Measurements from ENCODE around the gene ZBTB17.

ZBTB17 gene

DNA sequence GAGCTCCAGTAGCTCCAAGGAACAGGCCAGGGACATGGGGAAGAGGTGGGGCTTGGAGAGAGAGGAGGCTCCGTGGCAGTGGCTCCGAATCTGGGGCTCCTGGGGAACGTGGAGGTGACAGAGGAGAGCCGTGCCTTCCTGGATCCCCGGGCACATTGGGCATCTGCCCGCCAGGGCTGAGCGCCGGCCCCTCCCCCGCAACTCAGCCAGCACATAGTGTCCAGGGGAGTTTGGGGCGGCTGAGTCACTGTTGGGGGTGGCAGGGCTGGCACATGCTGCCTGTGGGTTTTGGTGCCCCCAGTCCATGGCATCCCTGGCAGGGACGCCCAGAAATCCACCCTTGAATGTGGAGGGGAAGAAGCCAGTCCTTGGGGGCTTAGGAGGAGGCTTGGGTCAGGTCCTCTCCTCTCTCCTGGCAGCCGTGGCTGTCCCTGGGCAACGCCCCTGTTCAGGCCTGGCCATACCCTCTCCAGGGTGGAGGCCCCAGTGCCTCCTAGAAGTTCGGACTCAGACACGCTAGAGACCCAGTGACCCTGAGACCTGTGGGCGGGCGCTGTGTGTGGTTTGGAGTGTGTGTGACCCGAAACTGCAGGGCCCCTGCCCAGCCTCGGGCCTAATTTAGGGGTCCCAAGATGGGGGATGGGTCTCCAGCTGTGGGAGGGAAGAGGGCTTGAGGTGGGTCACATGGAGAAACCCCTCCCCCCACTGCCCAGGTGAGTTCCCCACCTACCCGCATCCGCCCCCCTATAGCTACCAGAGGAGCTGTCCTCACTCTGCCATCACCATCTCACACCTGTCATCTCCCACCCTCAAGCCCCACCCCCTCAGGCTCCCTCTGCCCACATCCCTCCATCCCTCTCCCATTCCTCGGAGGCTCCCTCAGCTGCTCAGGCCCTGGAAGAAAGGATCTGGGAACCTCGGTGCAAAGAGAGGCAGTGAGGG, 40.3 kb upstream of the ZBTB17 start:
- no peak for TF ChIP-seq TEAD4 (IDR thresholded peaks at IDR 0.05)
- TF ChIP-seq FOXM1 (IDR thresholded peaks at IDR 0.05; ENCODE audit: borderline replicate concordance, low read depth), result no peak
- TF ChIP-seq, protein P1, sequence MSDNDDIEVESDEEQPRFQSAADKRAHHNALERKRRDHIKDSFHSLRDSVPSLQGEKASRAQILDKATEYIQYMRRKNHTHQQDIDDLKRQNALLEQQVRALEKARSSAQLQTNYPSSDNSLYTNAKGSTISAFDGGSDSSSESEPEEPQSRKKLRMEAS (IDR thresholded peaks at IDR 0.05), result no peak
- no peak for TF ChIP-seq TCF12 (IDR thresholded peaks at IDR 0.05; ENCODE audit: low read depth)
- TF ChIP-seq, protein P2, sequence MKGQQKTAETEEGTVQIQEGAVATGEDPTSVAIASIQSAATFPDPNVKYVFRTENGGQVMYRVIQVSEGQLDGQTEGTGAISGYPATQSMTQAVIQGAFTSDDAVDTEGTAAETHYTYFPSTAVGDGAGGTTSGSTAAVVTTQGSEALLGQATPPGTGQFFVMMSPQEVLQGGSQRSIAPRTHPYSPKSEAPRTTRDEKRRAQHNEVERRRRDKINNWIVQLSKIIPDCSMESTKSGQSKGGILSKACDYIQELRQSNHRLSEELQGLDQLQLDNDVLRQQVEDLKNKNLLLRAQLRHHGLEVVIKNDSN (IDR thresholded peaks at IDR 0.05), result no peak
- TF ChIP-seq EGR1 (IDR thresholded peaks at IDR 0.05), result no peak
- no peak for TF ChIP-seq YY1 (IDR thresholded peaks at IDR 0.05; ENCODE audit: low read depth)
- no peak for TF ChIP-seq RAD21 (IDR thresholded peaks at IDR 0.05; ENCODE audit: low read depth)
- TF ChIP-seq, protein P3, sequence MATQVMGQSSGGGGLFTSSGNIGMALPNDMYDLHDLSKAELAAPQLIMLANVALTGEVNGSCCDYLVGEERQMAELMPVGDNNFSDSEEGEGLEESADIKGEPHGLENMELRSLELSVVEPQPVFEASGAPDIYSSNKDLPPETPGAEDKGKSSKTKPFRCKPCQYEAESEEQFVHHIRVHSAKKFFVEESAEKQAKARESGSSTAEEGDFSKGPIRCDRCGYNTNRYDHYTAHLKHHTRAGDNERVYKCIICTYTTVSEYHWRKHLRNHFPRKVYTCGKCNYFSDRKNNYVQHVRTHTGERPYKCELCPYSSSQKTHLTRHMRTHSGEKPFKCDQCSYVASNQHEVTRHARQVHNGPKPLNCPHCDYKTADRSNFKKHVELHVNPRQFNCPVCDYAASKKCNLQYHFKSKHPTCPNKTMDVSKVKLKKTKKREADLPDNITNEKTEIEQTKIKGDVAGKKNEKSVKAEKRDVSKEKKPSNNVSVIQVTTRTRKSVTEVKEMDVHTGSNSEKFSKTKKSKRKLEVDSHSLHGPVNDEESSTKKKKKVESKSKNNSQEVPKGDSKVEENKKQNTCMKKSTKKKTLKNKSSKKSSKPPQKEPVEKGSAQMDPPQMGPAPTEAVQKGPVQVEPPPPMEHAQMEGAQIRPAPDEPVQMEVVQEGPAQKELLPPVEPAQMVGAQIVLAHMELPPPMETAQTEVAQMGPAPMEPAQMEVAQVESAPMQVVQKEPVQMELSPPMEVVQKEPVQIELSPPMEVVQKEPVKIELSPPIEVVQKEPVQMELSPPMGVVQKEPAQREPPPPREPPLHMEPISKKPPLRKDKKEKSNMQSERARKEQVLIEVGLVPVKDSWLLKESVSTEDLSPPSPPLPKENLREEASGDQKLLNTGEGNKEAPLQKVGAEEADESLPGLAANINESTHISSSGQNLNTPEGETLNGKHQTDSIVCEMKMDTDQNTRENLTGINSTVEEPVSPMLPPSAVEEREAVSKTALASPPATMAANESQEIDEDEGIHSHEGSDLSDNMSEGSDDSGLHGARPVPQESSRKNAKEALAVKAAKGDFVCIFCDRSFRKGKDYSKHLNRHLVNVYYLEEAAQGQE (IDR thresholded peaks at IDR 0.05; ENCODE audit: low read depth), result no peak
- no peak for TF ChIP-seq CEBPB (IDR thresholded peaks at IDR 0.05)
- no peak for TF ChIP-seq EP300 (IDR thresholded peaks at IDR 0.05; ENCODE audit: borderline replicate concordance)
- TF ChIP-seq ZBTB7A (IDR thresholded peaks at IDR 0.05; ENCODE audit: low read depth), result no peak
- no peak for TF ChIP-seq NFIC (IDR thresholded peaks at IDR 0.05)
- no peak for TF ChIP-seq TAF1 (IDR thresholded peaks at IDR 0.05; ENCODE audit: low read depth)

DNA sequence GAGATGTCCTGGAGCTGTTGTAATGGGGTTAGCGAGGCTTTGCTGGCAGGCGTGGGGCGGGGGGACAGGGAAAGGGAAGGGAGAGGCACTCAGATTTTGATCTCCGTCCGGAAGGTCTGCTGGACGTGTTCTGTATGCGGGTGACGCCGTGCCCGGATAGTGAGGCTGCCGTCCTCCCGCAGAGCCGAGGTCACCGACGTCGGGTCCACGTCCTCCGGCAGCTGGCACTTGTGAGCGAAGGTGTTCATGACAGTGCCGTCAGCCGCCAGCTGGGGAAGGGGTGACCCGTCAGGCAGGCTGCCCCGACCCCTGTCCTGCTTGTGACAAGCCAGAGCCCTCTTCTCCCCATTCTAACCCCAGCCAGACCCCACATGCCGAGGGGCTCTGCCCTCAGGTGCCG, 39.6 kb upstream of the ZBTB17 start:
- TF ChIP-seq, protein P1 (IDR thresholded peaks at IDR 0.05), result no peak
- TF ChIP-seq TCF12 (IDR thresholded peaks at IDR 0.05; ENCODE audit: low read depth) (no peak), EGR1 (IDR thresholded peaks at IDR 0.05) (no peak), TAF1 (IDR thresholded peaks at IDR 0.05; ENCODE audit: low read depth) (no peak), CREB1 (IDR thresholded peaks at IDR 0.05; ENCODE audit: low read depth) (no peak), FOXM1 (IDR thresholded peaks at IDR 0.05; ENCODE audit: borderline replicate concordance, low read depth) (no peak), YY1 (IDR thresholded peaks at IDR 0.05; ENCODE audit: low read depth) (no peak), TEAD4 (IDR thresholded peaks at IDR 0.05) (no peak), NFIC (IDR thresholded peaks at IDR 0.05) (no peak), RAD21 (IDR thresholded peaks at IDR 0.05; ENCODE audit: low read depth) (no peak), ZBTB7A (IDR thresholded peaks at IDR 0.05; ENCODE audit: low read depth) (no peak), CEBPB (IDR thresholded peaks at IDR 0.05) (no peak)
- TF ChIP-seq, protein P2 (IDR thresholded peaks at IDR 0.05), result no peak
- TF ChIP-seq, protein P3 (IDR thresholded peaks at IDR 0.05; ENCODE audit: low read depth), result no peak

DNA sequence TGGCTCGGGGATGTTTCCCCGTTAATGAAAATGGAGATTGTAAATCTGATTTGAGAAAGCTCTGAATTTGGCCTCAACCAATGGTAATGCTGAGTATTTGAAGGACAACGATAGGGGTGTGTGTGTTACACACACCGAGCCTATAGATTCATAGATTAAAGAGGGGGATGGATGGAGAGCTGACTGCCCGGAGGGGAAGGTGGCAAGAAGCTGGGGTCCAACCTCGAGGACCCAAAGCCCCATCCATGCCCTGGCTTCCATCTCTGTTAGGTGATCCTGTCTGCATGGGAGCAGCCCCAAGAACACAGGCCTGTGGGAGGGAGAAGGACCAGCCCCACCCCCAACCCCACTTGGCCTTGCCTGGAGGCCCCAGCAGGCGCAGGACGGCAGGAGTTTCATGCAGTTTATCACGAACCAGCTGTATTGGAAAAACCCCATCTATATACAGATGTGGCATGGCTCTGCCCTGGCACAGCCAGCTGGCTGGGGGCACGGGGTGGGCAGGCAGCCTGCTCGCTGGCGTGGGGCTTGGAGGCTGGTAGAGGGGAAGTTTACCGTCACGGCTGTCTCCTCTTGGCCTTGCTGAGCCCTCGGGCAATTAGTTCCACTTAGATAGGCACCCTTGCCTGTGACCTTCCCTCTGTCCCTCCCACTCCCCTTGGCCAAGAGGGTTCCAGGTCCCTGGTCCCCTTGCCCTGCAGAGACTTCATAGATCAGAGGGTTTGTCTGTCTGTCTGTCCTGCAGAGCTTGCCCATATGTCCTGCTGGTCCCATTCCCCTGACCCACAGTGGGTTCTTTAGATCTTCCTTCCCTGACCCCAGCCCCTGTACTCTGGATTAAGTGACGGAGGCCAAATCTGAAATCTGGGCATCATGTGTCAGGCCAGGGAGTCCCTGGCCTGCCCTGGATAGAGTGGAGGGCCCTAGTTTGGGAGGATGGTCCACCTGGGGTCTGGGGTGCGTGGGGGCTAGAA, 38.9 kb upstream of the ZBTB17 start:
- TF ChIP-seq TCF12 (IDR thresholded peaks at IDR 0.05; ENCODE audit: low read depth) (no peak), TEAD4 (IDR thresholded peaks at IDR 0.05) (no peak), EGR1 (IDR thresholded peaks at IDR 0.05) (no peak), TAF1 (IDR thresholded peaks at IDR 0.05; ENCODE audit: low read depth) (no peak), ZBTB7A (IDR thresholded peaks at IDR 0.05; ENCODE audit: low read depth) (no peak), EP300 (IDR thresholded peaks at IDR 0.05; ENCODE audit: borderline replicate concordance) (no peak)
- TF ChIP-seq, protein P1 (IDR thresholded peaks at IDR 0.05), result no peak
- TF ChIP-seq, protein P2 (IDR thresholded peaks at IDR 0.05), result peak; percentile 36

DNA sequence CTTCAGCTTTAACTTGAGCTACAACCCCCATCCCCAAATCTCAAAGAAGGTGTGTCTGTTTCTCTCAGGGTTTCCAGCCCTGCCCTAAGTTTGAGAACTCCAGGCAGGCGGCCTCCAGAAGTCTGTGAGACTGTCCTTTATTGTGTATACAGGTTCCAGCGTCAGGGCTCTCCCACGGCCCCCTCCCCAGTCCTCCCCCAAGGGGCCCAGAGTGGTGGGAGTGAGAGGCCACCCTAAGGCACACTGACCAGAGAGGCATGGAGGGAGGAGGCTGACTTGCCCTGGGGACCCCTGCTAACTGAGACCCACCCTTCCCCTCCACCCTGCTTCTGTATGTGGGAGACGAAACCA, 38.0 kb upstream of the ZBTB17 start:
- TF ChIP-seq YY1 (IDR thresholded peaks at IDR 0.05; ENCODE audit: low read depth), result no peak

Data from Ishikawa (cell line).